Measurements from ENCODE around the gene MGMT.

The MGMT gene

GRCh38 chr10:129755621-129756020, 288.6 kb downstream of the MGMT start:
- no peak for DNase-seq (ENCODE audit: low spot score)
- TF ChIP-seq CTCF (IDR thresholded peaks at IDR 0.05; ENCODE audit: extremely low read depth, missing control alignments), result no peak

GRCh38 chr10:129756912-129757901, 290.2 kb downstream of the MGMT start:
- no peak for TF ChIP-seq CTCF (IDR thresholded peaks at IDR 0.05; ENCODE audit: extremely low read depth, missing control alignments)
- DNase-seq (ENCODE audit: low spot score), result no peak

- no peak for TF ChIP-seq CTCF (IDR thresholded peaks at IDR 0.05; ENCODE audit: extremely low read depth, missing control alignments)
- no peak for DNase-seq (ENCODE audit: low spot score)
Observed at GRCh38 chr10:129758207-129759021, 291.4 kb downstream of the MGMT start.

GRCh38 chr10:129759214-129760002, 292.4 kb downstream of the MGMT start:
- DNase-seq (ENCODE audit: low spot score), result no peak

GRCh38 chr10:129760003-129760315, 292.9 kb downstream of the MGMT start:
- TF ChIP-seq CTCF (IDR thresholded peaks at IDR 0.05; ENCODE audit: extremely low read depth, missing control alignments), result no peak
- DNase-seq (ENCODE audit: low spot score), result no peak

More at GRCh38 chr10:129759214-129760002, 292.4 kb downstream of the MGMT start:
- TF ChIP-seq CTCF (IDR thresholded peaks at IDR 0.05; ENCODE audit: extremely low read depth, missing control alignments), result no peak

- no peak for TF ChIP-seq CTCF (IDR thresholded peaks at IDR 0.05; ENCODE audit: extremely low read depth, missing control alignments)
- DNase-seq (ENCODE audit: low spot score), result no peak
Observed at GRCh38 chr10:129760416-129760815, 293.4 kb downstream of the MGMT start.

All from GM20000 (cell line).